Naive B cell (primary cell): ENCODE results near the gene SLU7. TPM values are rescaled to one million over a fixed set of nuclear protein-coding genes. Genes with fewer than 3 reads are reported as not detected.
A peak's percentile ranks its signal among the peaks of the same experiment; 100 is the strongest.
"Not testable (repeated sequence)": the region's sequence is repeated elsewhere in the genome, so short reads cannot be mapped to it uniquely, and the experiment has no call there.

Experiments used
- ATAC-seq, 2 donors: fragments of 150-1000 bp; cut with Tn5 transposase; 2 replicates each; pipeline ENCODE4 v1.10.0; 2021; ENCODE audit warnings: low read depth in 2 of 2, mild to moderate bottlenecking in 2 of 2, moderate library complexity in 2 of 2
- DNase-seq: peaks from one replicate; pipeline ENCODE4 v3.0.0; 2022
- H3K27ac Mint-ChIP-seq, 6 donors: one replicate each; pipeline ENCODE4 v1.8.0; 2020 to 2022; ENCODE audit warnings: mild to moderate bottlenecking in 6 of 6, mixed read lengths in 6 of 6, moderate library complexity in 5 of 6, inconsistent platforms in 2 of 6
- H3K27me3 Mint-ChIP-seq, 3 donors: one replicate each; pipeline ENCODE4 v1.8.0; 2021 to 2022; ENCODE audit warnings: mixed read lengths in 3 of 3, mild to moderate bottlenecking in 1 of 3
- H3K36me3 Mint-ChIP-seq, 2 donors: one replicate each; pipeline ENCODE4 v1.8.0; 2020 to 2022; ENCODE audit warnings: mixed read lengths in 2 of 2, inconsistent platforms in 1 of 2, mild to moderate bottlenecking in 1 of 2
- H3K4me1 Mint-ChIP-seq, 3 donors: one replicate each; pipeline ENCODE4 v1.8.0; 2020 to 2022; ENCODE audit warnings: mixed read lengths in 3 of 3, inconsistent platforms in 1 of 3, mild to moderate bottlenecking in 1 of 3, moderate library complexity in 1 of 3
- H3K4me3 Mint-ChIP-seq, 8 donors: one replicate each; pipeline ENCODE4 v1.8.0; 2020 to 2022; ENCODE audit warnings: mild to moderate bottlenecking in 8 of 8, mixed read lengths in 8 of 8, moderate library complexity in 8 of 8, inconsistent platforms in 2 of 8
- H3K9me3 Mint-ChIP-seq, 7 donors: one replicate each; pipeline ENCODE4 v1.8.0; 2020 to 2022; ENCODE audit warnings: mixed read lengths in 7 of 7, mild to moderate bottlenecking in 5 of 7, inconsistent platforms in 2 of 7, moderate library complexity in 1 of 7
- polyA plus RNA-seq, 6 donors: library from polyadenylated mRNA; unstranded; fragments of 300-500 nt; fragmentation: Illumina TruSeq; gene quantifications; one replicate each; pipeline ENCODE4 v1.2.3, GENCODE V29; 2021; ENCODE audit warnings: low read depth in 6 of 6

Gene SLU7
- polyA plus RNA-seq, 6 donors from 2014 or later: 83.6 to 115 (median 94.8) TPM

- ATAC-seq (no peak), DNase-seq (no peak)
- Mint-ChIP-seq H3K36me3 (peaks cover 0 to 8% of the 10 kb centered on the region in 2 donors), H3K27me3 (peaks cover 0 to 8% (median 7%) of the 10 kb centered on the region in 3 donors), H3K9me3 (peaks cover 0 to 5% (median 0%) of the 10 kb centered on the region in 7 donors), H3K4me3 (no peak overlapping the region), H3K27ac (no peak overlapping the region), H3K4me1 (peaks cover 0 to 9% (median 5%) of the 10 kb centered on the region in 3 donors)
Observed at GRCh38 chr5:160445132-160445531, 26.3 kb upstream of the SLU7 start.

DNA sequence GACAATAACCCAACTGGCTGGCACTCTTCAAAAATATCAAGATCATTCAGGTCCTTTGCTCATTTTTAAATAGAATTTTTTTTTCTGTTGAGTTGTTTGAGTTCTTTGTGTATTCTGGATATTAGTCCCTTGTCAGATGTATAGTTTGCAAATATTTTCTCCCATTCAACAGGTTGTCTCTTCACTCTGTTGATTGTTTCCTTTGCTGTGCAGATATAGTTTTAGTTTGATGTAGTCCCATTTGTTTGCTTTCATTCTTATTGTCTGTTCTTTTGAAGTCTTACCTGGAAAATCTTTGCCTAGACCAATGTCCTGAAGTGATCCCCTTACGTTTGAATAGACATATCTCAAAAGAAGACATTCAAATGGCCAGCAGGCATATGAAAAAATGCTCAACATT lies 25.5 kb upstream of the SLU7 start:
- ATAC-seq (no peak), DNase-seq (no peak)
- Mint-ChIP-seq H3K36me3 (peaks cover 0 to 2% of the 10 kb centered on the region in 2 donors), H3K4me1 (peaks cover 0 to 9% (median 5%) of the 10 kb centered on the region in 3 donors), H3K27me3 (peaks cover 0 to 3% (median 2%) of the 10 kb centered on the region in 3 donors), H3K9me3 (no peaks in the 10 kb centered on the region), H3K4me3 (no peak overlapping the region), H3K27ac (no peak overlapping the region)

DNA sequence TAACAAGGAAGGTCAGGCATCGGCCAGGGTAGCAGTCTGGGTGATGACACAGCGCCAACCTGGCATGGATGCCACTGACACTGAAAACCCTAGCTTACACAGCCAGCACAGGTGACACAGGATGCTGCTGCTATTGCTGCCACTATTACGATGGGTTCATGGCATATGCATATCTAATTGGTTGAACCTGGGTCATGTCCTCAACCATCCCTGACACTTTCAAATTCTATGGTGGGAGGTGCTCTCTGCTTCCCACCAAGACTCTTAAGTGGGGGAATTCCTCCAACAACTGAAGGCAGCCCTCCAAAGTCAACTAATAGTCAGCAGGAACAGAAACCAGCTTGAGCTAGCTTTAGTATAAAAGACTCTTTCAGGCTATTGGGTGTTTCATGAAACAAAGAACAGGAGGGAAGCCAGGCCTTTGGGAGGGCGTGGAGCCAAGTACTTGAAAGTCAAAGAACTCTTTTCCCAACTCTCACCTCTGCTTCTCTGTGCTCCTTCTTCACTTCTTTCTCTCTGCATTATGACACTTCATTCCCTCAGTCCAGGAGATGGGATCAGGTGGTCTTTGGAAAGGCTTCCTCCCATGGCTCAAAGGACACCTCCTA lies 24.0 kb upstream of the SLU7 start:
- H3K27ac Mint-ChIP-seq: peak overlapping the region in 1 of 6 donors; percentile 28
- H3K4me1 Mint-ChIP-seq: peaks cover 5 to 23% (median 17%) of the 10 kb centered on the region in 3 donors
- H3K27me3 Mint-ChIP-seq: no peaks in the 10 kb centered on the region

GRCh38 chr5:160441311-160441781 lies 22.5 kb upstream of the SLU7 start:
- DNase-seq (no peak), ATAC-seq (no peak)
- Mint-ChIP-seq H3K9me3 (no peaks in the 10 kb centered on the region), H3K27ac (no peak overlapping the region), H3K27me3 (no peaks in the 10 kb centered on the region), H3K36me3 (no peaks in the 10 kb centered on the region), H3K4me3 (no peak overlapping the region), H3K4me1 (peaks cover 5 to 23% (median 22%) of the 10 kb centered on the region in 3 donors)

More for the DNA sequence above, 24.0 kb upstream of the SLU7 start:
- H3K4me3 Mint-ChIP-seq: no peak overlapping the region
- H3K9me3 Mint-ChIP-seq: no peaks in the 10 kb centered on the region
- ATAC-seq (no peak), DNase-seq (no peak)
- H3K36me3 Mint-ChIP-seq: no peaks in the 10 kb centered on the region

GRCh38 chr5:160439205-160439600 lies 20.3 kb upstream of the SLU7 start:
- ATAC-seq: peak; percentile 77 to 79
- H3K27me3 Mint-ChIP-seq: no peaks in the 10 kb centered on the region
- H3K4me1 Mint-ChIP-seq: peaks cover 18 to 42% (median 37%) of the 10 kb centered on the region in 3 donors
- H3K36me3 Mint-ChIP-seq: no peaks in the 10 kb centered on the region
- peak; percentile 83 for DNase-seq
- H3K4me3 Mint-ChIP-seq: peak overlapping the region; percentile 83 to 93 (median 90)
- peak overlapping the region in 5 of 6 donors; percentile 65 to 89 (median 68) for H3K27ac Mint-ChIP-seq
- H3K9me3 Mint-ChIP-seq: no peaks in the 10 kb centered on the region

GRCh38 chr5:160438316-160439204 lies 19.7 kb upstream of the SLU7 start:
- Mint-ChIP-seq H3K36me3 (no peaks in the 10 kb centered on the region), H3K27me3 (no peaks in the 10 kb centered on the region), H3K4me1 (peaks cover 23 to 48% (median 44%) of the 10 kb centered on the region in 3 donors), H3K4me3 (peak overlapping the region; percentile 83 to 93 (median 90)), H3K9me3 (no peaks in the 10 kb centered on the region), H3K27ac (peak overlapping the region; percentile 65 to 75 (median 68))
- ATAC-seq (peak; percentile 62 to 70), DNase-seq (peak; percentile 62)

DNA sequence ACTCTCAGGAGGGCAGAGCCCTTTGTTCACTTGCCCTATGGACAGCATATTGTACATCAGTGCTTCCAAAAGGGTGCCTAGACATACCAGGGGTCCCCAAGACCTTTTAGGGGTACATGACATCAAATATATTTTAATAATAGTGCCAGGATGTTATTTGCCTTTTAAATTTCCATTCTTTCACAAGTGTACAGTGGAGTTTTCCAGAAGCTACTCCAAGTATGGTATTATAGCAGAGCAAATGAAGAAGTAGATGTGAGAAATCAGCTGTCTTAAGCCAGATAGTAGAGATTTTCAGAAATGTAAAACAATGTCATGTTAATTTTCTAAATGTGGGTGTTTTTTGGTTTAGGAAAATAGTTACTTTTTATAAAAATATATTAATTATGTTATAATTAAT lies 18.4 kb upstream of the SLU7 start:
- H3K4me3 Mint-ChIP-seq: peak overlapping the region in 1 of 8 donors; percentile 20
- H3K36me3 Mint-ChIP-seq: no peaks in the 10 kb centered on the region
- ATAC-seq (no peak), DNase-seq (no peak)
- no peaks in the 10 kb centered on the region for H3K9me3 Mint-ChIP-seq
- H3K27me3 Mint-ChIP-seq: no peaks in the 10 kb centered on the region
- no peak overlapping the region for H3K27ac Mint-ChIP-seq
- peaks cover 36 to 55% (median 52%) of the 10 kb centered on the region in 3 donors for H3K4me1 Mint-ChIP-seq

GRCh38 chr5:160436661-160437060 lies 17.8 kb upstream of the SLU7 start:
- H3K27me3 Mint-ChIP-seq, H3K9me3 Mint-ChIP-seq, DNase-seq, ATAC-seq, H3K36me3 Mint-ChIP-seq: not testable (repeated sequence)
- H3K4me1 Mint-ChIP-seq: peaks cover 40 to 59% (median 57%) of the 10 kb centered on the region in 3 donors
- H3K4me3 Mint-ChIP-seq: peak overlapping the region in 1 of 8 donors; percentile 20
- peak overlapping the region in 1 of 6 donors; percentile 61 for H3K27ac Mint-ChIP-seq

DNA sequence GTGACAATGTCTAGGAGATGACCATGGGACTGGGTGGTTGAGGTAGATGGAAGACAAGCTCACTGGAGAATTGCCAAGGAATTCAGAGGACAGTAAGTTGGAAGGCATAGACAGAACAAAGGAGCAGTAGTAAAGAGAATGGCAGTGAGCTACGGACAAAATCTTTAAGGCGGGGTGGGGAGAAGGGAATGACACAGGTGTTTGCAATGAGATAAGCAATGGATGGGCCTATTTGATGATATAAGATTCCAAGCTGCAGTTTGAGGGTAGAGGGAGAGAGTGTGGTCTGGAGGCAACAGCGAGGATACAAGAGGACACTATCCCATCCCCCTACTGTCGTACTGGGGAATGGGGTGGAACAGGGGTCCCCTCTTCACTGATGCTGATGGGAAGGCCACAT lies 17.1 kb upstream of the SLU7 start:
- H3K27ac Mint-ChIP-seq: peak overlapping the region in 2 of 6 donors; percentile 61 to 85
- no peak for DNase-seq
- no peak for ATAC-seq
- H3K4me3 Mint-ChIP-seq: peak overlapping the region in 2 of 8 donors; percentile 17 to 62
- peaks cover 40 to 59% (median 57%) of the 10 kb centered on the region in 3 donors for H3K4me1 Mint-ChIP-seq
- no peaks in the 10 kb centered on the region for H3K9me3 Mint-ChIP-seq
- no peaks in the 10 kb centered on the region for H3K36me3 Mint-ChIP-seq
- H3K27me3 Mint-ChIP-seq: no peaks in the 10 kb centered on the region

- no peaks in the 10 kb centered on the region for H3K36me3 Mint-ChIP-seq
- H3K27ac Mint-ChIP-seq: peak overlapping the region in 4 of 6 donors; percentile 16 to 85 (median 67)
- H3K27me3 Mint-ChIP-seq: no peaks in the 10 kb centered on the region
- H3K9me3 Mint-ChIP-seq: no peaks in the 10 kb centered on the region
- no peak for ATAC-seq
- DNase-seq: no peak
- peak overlapping the region in 3 of 8 donors; percentile 25 to 62 (median 28) for H3K4me3 Mint-ChIP-seq
- H3K4me1 Mint-ChIP-seq: peaks cover 40 to 59% (median 57%) of the 10 kb centered on the region in 3 donors
Observed at GRCh38 chr5:160435532-160435931, 16.7 kb upstream of the SLU7 start.

- H3K9me3 Mint-ChIP-seq: no peaks in the 10 kb centered on the region
- no peaks in the 10 kb centered on the region for H3K27me3 Mint-ChIP-seq
- H3K4me3 Mint-ChIP-seq: peak overlapping the region; percentile 28 to 89 (median 67)
- H3K4me1 Mint-ChIP-seq: peaks cover 40 to 57% (median 53%) of the 10 kb centered on the region in 3 donors
- peak; percentile 67 to 71 for ATAC-seq
- DNase-seq: peak; percentile 70
- peaks cover 0 to 3% of the 10 kb centered on the region in 2 donors for H3K36me3 Mint-ChIP-seq
- peak overlapping the region in 5 of 6 donors; percentile 2 to 88 (median 71) for H3K27ac Mint-ChIP-seq
Observed at GRCh38 chr5:160434022-160434531, 15.2 kb upstream of the SLU7 start.

GRCh38 chr5:160432787-160433186 lies 13.9 kb upstream of the SLU7 start:
- Mint-ChIP-seq H3K27ac (peak overlapping the region in 4 of 6 donors; percentile 5 to 78 (median 42)), H3K4me1 (peaks cover 35 to 47% (median 43%) of the 10 kb centered on the region in 3 donors), H3K36me3 (peaks cover 0 to 8% of the 10 kb centered on the region in 2 donors), H3K9me3 (no peaks in the 10 kb centered on the region), H3K27me3 (no peaks in the 10 kb centered on the region), H3K4me3 (peak overlapping the region in 2 of 8 donors; percentile 16 to 71)
- DNase-seq: no peak
- no peak for ATAC-seq

DNA sequence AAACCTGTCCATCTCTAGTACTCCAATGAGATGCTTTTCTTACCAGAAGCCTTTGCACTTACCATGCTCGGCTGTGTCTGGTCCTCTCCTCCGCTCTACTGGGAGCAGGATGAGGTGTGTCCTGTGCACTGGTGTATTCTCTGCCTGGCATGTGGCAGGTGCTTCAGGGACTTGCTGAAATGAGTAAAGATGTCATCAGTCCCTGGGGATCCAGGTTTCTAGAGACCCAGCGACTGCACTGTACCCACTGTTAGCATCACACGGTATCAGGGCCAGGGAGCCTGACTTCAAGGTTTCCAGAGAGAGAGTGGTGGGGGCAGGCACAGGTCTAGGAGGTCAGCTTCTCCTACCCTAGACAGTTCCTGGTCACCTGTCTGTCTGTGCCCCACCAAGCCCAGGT lies 13.3 kb upstream of the SLU7 start:
- DNase-seq: no peak

More for the DNA sequence above, 13.3 kb upstream of the SLU7 start:
- Mint-ChIP-seq H3K4me3 (peak overlapping the region in 1 of 8 donors; percentile 51), H3K36me3 (peaks cover 0 to 8% of the 10 kb centered on the region in 2 donors), H3K27me3 (no peaks in the 10 kb centered on the region), H3K4me1 (peaks cover 35 to 47% (median 43%) of the 10 kb centered on the region in 3 donors), H3K9me3 (no peaks in the 10 kb centered on the region), H3K27ac (no peak overlapping the region)
- ATAC-seq: peak; percentile 54 to 57
